Suprapubic skin (tissue), 4 donors: ENCODE results near the gene INPP5A.

Source experiments
- EP300 ChIP-seq: sonication (generic); formaldehyde crosslinking; IDR thresholded peaks from one replicate; pipeline ENCODE4 v1.6.1; 2017; ENCODE audit warnings: antibody characterized with exemption
- POLR2A ChIP-seq, 2 donors: fragments of 450-650 bp; IDR thresholded peaks; one replicate each; pipeline ENCODE4 v1.6.1; 2017; ENCODE audit warnings: antibody characterized with exemption in 2 of 2, mild to moderate bottlenecking in 2 of 2, moderate library complexity in 2 of 2
- POLR2AphosphoS5 ChIP-seq, 3 donors: sonication (generic); formaldehyde crosslinking; IDR thresholded peaks; one replicate each; pipeline ENCODE4 v1.6.1; 2017; ENCODE audit warnings: antibody characterized with exemption in 3 of 3
- TF ChIP-seq, protein P1 (sequence below), 2 donors: fragments of 200-600 bp in 1 of 2; fragments of 450-650 bp in 1 of 2; sonication (generic) in 1 of 2; IDR thresholded peaks; one replicate each; pipeline ENCODE4 v1.5.1; 2016 to 2019; ENCODE audit warnings: antibody characterized with exemption in 2 of 2, mild to moderate bottlenecking in 1 of 2, moderate library complexity in 1 of 2

DNA sequence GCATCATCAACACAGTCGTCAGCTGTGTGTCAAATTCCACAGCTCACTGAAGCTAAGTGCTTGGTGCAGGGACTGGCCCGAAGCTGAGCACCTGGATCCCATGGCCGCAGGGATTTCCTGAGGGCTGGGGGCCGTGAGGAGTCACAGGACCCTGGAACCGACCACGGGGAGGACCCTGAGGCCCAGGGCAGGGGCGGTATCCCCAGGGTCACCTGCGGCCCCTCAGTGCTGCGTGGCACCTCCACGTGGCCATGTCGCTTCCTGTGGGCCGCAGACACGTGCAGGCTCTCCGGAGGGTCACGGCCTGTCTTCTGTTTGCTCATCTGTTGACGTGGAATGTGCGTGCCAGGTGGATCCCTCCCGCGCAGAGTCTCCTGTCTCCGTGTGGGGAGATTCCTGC, 194.9 kb downstream of the INPP5A start:
- TF ChIP-seq POLR2A (IDR thresholded peaks at IDR 0.05): no peak
- TF ChIP-seq, protein P1, sequence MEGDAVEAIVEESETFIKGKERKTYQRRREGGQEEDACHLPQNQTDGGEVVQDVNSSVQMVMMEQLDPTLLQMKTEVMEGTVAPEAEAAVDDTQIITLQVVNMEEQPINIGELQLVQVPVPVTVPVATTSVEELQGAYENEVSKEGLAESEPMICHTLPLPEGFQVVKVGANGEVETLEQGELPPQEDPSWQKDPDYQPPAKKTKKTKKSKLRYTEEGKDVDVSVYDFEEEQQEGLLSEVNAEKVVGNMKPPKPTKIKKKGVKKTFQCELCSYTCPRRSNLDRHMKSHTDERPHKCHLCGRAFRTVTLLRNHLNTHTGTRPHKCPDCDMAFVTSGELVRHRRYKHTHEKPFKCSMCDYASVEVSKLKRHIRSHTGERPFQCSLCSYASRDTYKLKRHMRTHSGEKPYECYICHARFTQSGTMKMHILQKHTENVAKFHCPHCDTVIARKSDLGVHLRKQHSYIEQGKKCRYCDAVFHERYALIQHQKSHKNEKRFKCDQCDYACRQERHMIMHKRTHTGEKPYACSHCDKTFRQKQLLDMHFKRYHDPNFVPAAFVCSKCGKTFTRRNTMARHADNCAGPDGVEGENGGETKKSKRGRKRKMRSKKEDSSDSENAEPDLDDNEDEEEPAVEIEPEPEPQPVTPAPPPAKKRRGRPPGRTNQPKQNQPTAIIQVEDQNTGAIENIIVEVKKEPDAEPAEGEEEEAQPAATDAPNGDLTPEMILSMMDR (IDR thresholded peaks at IDR 0.05): no peak
- no peak for TF ChIP-seq POLR2AphosphoS5 (IDR thresholded peaks at IDR 0.05)
- no peak for TF ChIP-seq EP300
